Skin epidermis (tissue), 12 donors: ENCODE data around the gene NDUFS5.
"Not testable (repeated sequence)": the region's sequence is repeated elsewhere in the genome, so short reads cannot be mapped to it uniquely, and the experiment has no call there.

Experiments
- H3K27ac ChIP-seq, 21 experiments: fragments of 200-600 bp; sonication (generic) in 11 of 21; one replicate each; pipeline ENCODE4 v1.5.0; 2020; ENCODE audit warnings: mild to moderate bottlenecking in 3 of 21, inconsistent platforms in 2 of 21, moderate library complexity in 2 of 21
- H3K4me3 ChIP-seq, 7 experiments: fragments of 200-600 bp; sonication (generic) in 2 of 7; one replicate each; pipeline ENCODE4 v1.5.0; 2020; ENCODE audit warnings: inconsistent platforms in 2 of 7, mild to moderate bottlenecking in 2 of 7, moderate library complexity in 1 of 7

The NDUFS5 gene

DNA sequence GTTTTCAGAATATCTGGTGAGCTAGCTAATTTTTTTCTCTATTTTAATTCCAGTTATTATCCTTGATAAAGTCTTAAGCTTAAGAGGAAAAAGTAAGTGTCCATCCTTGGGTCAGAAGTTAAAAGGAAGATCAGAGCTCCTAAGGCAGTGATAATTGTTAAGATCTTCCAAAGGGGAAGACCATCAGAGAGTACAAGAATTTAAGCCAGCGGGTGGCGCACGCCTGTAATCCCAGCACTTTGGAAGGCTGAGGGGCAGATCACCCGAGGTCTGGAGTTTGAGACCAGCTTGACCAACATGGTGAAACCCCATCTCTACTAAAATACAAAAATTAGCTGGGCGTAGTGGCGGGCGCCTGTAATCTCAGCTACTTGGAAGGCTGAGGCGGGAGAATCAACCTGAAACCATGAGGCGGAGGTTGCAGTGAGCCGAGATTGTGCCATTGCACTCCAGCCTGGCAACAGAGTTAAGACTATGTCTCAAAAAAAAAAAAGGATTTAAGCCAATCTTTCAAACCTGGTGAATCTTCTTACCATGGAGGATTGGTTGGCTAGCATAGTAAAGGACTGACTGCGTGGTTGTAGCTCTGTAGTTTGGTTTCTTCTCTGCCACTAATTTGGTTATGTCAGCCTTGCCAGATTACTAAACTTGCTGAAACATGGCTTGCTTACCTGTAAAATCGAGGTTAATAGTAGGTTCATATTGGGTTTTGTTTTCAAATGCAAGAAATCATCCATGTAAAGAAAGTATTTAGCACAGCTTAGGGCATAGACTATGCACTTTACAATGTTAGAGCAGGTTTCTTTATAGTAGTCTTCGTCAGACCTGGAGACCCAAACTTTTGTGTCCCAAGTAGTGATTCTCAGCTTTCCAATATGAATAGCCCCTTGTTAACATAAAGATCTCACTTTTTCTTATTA lies 19.2 kb upstream of the NDUFS5 start:
- Histone ChIP-seq H3K4me3 (no peak overlapping the region), H3K27ac (no peak overlapping the region)

DNA sequence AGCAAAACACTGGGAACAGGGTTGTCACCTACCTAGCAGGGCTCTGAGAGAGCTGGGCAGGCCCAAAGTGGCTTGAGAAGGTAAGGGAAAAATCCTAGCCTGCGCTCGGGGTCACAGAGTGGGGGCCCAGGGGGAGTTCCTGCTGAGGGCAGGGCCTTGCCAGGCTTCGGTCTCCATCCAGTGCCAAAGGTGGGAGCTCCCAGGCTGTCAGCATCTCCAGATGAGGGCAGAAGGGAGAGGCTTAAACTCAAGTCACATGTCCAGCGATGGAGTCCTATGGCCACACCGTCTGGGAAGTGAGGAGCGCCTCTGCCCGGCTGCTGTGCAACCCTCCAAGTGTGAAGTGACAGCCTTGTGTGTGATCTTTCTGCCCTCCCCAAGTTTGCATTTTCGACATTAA lies 11.2 kb upstream of the NDUFS5 start:
- not testable (repeated sequence) for H3K4me3 ChIP-seq, H3K27ac ChIP-seq

DNA sequence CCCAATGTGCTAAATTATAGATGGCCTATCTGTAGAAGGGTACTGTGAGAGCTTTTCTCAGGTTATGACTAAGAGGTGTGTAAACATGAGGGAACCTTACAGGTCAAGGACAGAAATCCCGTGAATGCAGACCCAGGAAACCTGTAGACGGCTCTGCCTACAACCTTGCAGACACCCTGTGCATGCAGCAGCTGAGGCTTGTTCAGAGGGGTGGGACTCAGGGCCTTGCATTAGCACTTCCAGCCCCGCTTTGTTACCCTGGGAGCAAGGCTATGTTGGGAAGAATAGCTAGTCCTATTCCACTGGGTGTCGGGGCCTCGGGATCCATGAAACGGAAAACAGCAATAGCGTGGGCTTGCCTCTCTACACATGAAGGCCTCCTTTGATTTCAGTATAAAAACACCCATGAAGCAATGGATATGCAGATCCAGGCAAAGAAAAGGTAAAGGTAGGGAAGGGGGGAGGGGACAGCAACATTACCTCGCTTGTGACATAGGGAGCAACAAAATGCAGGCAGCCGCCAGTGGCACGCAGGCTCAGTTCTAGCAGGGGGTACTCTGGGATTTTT lies 9.5 kb upstream of the NDUFS5 start:
- Histone ChIP-seq H3K27ac (no peak overlapping the region), H3K4me3 (no peak overlapping the region)

DNA sequence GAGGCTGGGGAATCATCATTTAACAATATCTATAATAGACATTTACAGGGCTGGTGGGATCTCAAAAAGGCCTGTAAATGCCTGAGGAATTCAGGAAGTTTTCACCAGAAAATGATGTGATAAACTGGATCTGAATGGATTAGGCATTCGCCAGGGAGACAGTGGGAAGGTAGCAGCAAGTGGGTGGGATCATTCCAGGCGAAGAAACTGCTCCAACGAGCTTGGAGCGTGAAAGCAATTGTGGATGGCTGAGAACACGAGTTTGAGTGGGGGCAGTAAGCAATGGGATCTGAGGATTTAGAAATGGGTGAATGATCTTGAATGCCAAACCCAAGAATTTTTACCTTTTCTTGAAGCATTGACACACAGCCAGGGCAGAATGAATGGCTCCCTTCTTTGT lies 8.9 kb upstream of the NDUFS5 start:
- Histone ChIP-seq H3K4me3 (no peak overlapping the region), H3K27ac (no peak overlapping the region)

DNA sequence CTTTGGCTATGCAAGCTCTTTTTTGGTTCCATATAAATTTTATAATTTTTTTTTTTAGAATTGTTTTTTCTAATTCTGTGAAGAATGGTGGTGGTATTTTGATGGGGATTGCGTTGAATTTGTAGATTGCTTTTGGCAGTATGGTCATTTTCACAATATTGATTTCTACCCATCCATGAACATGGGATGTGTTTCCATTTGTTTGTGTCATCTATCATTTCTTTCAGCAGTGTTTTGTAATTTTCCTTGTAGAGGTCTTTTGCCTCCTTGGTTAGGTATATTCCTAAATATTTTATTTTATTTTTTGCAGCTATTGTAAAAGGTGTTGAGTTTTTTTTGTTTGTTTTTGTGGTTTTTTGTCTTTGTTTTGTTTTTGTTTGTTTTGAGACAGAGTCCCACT lies 5.7 kb upstream of the NDUFS5 start:
- H3K27ac ChIP-seq, H3K4me3 ChIP-seq: not testable (repeated sequence)

DNA sequence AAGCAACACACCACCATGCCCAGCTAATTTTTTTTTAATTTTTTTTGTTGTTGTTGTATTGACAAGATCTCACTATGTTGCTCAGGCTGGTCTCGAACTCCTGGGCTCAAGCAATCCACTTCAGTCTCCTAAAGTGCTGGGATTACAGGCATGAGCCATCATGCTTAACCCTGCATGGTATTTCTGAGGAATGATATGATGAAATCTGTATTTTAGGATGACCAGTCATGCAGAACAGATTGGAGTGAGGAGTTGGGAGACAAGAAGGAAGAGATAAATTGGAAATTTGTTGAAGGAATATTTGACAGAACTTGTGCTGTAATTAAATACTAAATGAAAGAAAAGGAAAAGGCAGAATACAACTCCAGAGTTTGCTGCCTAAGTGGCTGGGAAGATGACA lies 4.7 kb upstream of the NDUFS5 start:
- Histone ChIP-seq H3K27ac (no peak overlapping the region), H3K4me3 (no peak overlapping the region)

DNA sequence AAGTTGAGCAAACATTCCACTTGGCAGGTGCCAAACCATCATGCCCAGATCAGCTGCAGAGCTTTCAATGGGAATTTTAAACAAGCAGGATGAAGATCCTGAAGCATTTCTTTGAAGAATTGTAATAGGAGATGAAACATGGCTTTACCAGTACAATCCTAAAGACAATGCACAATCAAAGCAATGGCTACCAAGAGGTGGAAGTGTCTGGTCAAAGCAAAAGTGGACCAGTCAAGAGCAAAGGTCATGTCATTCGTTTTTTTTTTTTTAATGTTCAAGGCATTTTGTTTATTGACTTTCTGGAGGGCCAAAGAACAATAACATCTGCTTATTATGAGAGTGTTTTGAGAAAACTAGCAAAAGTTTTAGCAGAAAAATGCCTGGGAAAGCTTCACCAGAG lies 3.0 kb upstream of the NDUFS5 start:
- no peak overlapping the region for H3K4me3 ChIP-seq

DNA sequence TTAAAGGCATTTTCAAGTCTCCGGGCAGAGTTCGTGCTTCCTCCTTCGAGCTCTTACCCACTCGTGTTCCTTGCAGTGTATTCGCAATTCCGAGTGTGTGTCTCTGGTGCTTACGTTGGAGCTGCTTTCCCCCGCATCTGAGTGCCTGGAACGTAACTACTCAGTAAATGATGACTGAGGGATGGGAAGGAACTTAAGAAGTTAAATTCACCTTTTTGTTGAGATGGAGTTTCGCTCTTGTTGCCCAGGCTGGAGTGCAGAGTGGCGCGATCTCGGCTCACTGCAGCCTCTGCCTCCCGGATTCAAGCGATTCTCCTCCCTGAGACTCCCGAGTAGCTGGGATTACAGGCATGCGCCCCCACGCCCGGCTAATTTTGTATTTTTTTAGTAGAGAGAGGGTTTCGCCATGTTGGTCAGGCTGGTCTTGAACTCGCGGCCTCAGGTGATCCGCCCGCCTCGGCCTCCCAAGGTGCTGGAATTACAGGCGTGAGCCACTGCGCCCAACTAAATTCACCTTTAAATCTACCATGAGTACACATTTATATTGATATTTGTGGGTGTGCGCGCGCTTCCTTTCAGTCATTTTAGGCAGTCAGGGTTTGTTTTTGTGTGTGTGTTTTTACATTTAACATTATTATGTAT lies 837 bp downstream of the NDUFS5 start:
- Histone ChIP-seq H3K4me3 (peak overlapping the region; percentile 50 to 85 (median 69)), H3K27ac (peak overlapping the region in 20 of 21 experiments; percentile 71 to 97 (median 90))

More for the DNA sequence above, 3.0 kb upstream of the NDUFS5 start:
- no peak overlapping the region for H3K27ac ChIP-seq

DNA sequence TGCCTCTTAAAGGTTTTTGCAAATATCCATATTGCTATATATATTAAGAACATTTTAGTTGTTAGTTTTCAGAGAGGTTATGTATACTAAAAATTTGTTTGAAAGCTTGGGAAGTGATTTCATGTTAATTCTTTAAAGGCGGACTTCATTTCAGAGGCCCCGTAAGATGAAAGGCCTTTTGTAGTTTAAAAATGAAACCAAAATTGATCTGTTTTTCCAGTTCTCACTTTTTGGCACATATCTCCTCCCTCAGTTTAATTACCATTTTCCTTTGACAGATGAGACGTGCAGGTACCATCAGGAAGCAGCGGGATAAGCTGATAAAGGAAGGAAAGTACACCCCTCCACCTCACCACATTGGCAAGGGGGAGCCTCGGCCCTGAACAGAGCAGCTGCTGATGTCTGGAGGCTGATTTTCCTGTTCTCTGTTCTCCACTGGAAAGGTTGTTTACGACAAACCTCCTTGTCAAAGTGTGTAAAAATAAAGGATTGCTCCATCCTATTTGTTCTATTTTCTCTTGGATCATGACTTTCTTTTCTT lies 8.0 kb downstream of the NDUFS5 start:
- peak overlapping the region in 4 of 21 experiments; percentile 3 to 45 (median 40) for H3K27ac ChIP-seq
- H3K4me3 ChIP-seq = no peak overlapping the region

DNA sequence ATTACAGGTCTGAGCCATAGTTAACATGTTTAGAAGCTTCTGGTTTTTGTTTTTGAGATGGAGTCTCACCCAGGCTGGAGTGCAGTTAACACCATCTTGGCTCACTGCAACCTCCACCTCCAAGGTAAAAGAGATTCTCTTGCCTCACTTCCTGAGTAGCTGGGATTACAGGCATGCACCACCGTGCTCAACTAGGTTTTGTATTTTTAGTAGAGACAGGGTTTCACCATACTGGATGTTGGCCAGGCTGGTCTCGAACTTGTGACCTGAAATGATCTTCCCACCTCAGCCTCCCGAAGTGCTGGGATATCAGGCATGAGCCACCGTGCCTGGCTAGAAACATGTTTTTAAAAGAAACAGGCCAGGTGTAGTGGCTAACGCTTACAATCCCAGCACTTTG lies 10.5 kb downstream of the NDUFS5 start:
- H3K27ac ChIP-seq = no peak overlapping the region
- no peak overlapping the region for H3K4me3 ChIP-seq

DNA sequence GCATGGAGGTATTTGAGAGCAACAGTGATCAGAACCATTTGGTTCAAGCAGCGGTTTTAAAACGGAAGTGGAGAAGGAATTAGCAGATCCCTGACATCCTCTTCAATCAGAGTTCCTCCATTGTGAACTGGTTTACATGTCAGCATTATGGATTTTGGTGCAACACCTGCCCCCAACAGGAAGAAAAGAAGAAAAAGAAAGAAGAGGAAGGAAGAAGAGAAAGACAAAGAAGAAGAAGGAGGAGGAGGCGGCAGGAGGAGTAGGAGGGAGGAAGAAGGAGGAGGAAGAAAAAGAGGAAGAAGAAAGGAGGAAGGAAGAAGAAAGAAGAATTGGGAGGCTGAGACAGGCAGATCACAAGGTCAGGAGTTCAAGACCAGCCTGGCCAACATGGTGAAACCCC lies 17.4 kb downstream of the NDUFS5 start:
- Histone ChIP-seq H3K4me3 (no peak overlapping the region), H3K27ac (no peak overlapping the region)

DNA sequence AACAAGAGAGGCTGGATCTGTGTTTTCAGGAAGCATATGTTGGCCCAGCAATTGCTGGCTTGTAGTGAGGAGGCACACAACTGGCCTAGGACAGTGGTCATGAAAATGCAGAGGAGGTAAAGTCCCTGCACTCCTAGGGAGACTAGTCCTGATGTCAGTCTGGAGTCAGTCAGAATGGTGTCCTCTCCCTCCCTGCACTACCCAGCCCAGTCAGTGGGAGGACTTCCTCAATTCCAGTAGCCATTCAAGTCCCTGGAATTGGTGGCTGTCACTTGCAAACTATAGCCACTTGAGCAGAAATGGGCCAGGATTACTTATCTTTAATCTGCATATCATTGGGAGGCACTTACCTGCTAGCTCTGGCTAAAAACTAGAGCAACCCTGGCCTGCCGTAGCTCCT lies 18.6 kb downstream of the NDUFS5 start:
- H3K4me3 ChIP-seq = no peak overlapping the region
- H3K27ac ChIP-seq = no peak overlapping the region

DNA sequence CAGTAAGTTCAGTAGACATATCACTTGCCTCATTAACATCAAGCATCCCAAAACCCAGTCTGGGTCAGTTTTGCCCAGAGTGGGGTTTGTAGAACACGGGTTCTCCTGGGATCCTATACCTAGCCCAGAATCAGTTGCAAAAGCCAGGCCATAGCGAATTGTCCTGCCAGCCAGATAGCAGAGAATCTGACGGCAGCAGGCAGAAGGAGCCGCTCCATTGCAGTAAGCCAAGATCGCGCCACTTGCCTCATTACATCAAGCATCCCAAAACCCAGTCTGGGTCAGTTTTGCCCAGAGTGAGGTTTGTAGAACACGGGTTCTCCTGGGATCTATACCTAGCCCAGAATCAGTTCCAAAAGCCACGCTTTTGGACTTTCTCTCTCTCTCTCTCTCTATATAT lies 19.1 kb downstream of the NDUFS5 start:
- Histone ChIP-seq H3K27ac (no peak overlapping the region), H3K4me3 (no peak overlapping the region)

DNA sequence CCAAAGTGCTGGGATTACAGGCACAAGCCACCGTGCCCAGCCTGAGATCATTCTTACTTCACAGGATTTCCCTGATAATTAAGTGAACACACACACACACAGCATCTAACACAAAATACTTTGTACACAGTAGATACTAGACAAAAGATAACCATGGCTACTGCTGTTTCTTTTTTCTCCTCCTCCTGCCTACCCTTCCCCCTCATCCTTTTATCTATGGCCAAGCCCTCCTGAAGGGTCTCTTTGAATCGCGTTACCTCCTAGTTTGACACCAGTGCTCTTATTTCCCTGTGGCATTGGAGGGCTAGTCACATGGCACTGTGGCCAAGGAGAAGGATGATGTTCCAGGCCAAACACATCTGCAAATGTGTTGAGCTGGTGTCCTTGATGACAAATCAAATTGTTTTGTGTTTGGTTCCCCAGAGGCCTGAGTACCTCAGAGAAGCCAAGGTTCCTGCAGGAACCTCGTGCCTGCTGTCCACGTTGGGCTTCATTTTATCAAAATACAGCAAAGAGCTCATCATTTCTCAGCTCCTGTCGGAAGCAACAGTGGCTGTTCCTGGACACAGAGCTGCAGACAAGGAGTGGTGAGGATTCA lies 20.6 kb downstream of the NDUFS5 start:
- Histone ChIP-seq H3K4me3 (no peak overlapping the region), H3K27ac (peak overlapping the region in 14 of 21 experiments; percentile 21 to 73 (median 52))

DNA sequence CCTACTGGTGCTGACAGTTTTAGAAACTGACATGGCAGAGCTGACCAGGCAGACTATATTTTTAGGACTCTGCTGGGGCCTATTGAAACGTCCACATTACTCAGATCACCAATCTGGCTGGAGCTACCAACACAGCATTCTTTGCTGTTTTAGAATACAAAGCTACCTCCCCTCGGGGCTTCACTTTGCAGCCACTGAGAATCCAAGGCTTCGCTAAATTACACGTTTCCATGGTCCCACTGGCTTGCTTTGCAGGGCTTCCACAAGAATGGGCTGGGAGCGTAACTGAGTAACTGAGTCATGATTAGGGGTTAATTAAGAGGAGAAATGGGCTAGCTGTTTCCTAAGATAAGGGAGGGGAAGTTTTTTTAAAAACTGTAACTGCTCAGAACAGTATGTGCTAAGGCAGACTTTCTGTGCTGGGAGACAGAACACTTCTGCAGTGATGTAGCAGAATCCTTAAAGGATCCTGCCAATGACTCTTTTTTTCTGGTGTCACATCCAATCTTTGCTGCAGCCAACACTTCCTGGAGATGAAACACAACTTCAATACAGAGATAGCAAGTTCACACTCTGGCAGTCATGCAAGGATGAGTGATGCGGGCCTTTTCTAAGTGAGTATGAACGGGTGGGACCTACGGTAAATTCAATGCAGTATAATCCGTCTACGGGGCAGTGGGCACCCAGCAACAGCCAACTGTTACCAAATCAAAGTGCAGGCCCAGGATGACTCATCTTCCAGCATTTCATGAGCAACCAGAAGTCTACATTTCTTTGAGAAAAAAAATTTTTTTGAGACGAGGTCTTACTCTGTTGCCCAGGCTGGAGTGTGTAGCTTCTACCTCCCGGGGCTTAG lies 21.5 kb downstream of the NDUFS5 start:
- Histone ChIP-seq H3K27ac (peak overlapping the region in 14 of 21 experiments; percentile 21 to 73 (median 52)), H3K4me3 (no peak overlapping the region)

DNA sequence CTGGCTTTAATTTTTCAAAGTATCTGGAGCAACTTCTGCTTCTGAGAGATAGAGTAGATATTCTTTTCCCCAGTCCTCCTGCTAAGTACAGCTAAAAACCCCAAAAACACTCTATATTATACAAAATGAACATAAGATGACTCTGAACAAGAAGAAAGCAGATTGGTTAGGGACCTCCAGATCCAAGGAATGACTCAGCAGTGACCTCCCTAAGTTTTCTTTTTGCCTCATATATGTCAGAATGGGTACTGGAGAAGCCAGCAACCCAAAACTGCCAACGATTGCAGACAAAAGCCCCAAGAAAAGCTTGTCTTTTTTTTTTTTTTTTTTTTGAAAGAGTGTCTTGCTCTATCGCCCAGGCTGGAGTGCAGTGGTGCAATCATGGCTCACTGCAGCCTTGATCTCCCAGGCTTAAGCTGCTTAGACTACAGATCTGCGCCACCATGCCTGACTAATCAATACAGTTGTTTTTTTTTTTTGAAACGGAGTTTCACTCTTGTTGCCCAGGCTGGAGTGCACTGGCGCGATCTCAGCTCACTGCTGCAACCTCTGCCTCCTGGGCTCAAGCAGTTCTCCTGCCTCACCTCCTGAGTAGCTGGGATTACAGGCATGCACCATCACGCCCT lies 22.7 kb downstream of the NDUFS5 start:
- peak overlapping the region in 2 of 21 experiments; percentile 27 to 49 for H3K27ac ChIP-seq

DNA sequence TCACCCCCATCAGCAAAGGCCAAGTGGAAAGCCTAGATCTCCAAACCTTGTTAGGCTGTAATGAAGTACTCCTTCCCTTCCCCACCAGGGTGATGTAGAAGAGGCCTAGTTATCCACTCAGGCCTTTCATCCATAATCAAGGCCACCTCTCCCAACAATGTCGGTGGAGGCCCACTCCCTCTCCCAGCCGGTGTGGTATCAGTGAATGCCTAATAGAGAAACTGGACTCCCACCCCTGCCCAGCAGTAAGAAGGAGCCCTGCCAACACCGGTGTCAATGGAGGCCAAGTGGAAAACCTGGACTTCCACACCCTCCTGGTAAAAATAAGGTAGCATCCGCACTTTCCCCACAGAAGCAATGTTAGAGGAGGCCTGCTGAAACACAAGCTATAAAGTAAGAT lies 23.9 kb downstream of the NDUFS5 start:
- H3K4me3 ChIP-seq = no peak overlapping the region
- no peak overlapping the region for H3K27ac ChIP-seq

More for the DNA sequence above, 22.7 kb downstream of the NDUFS5 start:
- H3K4me3 ChIP-seq = no peak overlapping the region

DNA sequence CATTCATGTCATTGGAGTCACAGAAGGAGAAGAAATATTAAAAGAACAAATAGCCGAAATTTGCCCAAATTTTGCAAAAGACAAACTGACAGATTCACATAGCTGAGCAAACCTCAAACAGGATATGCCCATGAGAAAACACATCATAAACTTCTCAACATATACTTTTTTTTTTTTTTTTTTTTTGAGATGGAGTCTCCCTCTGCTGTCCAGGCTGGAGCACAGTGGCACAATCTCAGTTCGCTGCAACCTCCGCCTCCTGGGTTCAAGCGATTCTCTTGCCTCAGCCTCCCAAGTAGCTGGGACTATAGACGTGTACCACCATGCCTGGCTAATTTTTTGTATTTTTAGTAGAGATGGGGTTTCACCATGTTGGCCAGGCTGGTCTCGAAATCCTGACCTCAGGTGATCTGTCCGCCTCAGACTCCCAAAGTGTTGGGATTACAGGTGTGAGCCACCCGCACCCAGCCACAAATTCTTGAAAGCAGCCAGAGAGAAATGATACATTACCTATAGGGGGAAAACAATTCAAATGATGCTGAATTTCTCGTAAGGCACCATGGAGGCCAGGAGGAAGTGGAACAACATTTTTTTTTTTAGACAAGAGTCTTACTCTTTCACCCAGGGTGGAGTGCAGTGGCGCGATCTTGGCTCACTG lies 25.2 kb downstream of the NDUFS5 start:
- not testable (repeated sequence) for H3K4me3 ChIP-seq, H3K27ac ChIP-seq
